ENCODE results near the gene STOX2. TPM values are rescaled to one million over a fixed set of nuclear protein-coding genes. Genes with fewer than 3 reads are reported as not detected.
A peak's percentile ranks its signal among the peaks of the same experiment; 100 is the strongest.

The STOX2 gene
- total and polyA plus RNA-seq, 9 donors: 3.8 to 9.7 (median 6.6) TPM

DNA sequence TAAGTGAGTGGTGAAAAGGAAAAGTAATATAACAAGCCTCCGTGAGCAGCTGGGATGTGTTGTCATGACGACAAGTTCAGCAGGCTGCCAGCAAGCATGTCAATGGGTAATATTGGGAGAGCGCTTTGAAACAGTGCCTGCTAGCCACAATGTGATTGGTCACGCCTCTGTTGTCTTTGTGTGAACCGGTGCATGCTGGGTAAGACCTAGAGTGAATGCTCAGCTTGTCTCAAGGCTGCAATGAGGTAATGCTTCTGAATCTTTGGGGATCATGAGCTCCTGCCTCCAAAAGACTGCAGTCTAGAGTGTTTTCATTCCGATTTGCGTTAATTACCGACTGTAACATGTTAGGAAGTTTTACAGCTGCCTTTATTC, 54.9 kb downstream of the STOX2 start:
- H3K36me3 ChIP-seq (ENCODE audit: control insufficient read depth, insufficient read depth, low read length): no peaks in the 10 kb centered on the region
- WGBS (ENCODE audit: insufficient coverage): 18% methylated on average over 4 of the region's 8 CpGs
- H3K9me3 ChIP-seq (replicated peaks; ENCODE audit: control insufficient read depth, low read depth, low read length): no peaks in the 10 kb centered on the region
- peak; percentile 96 for DNase-seq
- no peaks in the 10 kb centered on the region for H3K27me3 ChIP-seq (ENCODE audit: control insufficient read depth, insufficient read depth, low read length)
- peak overlapping the region; percentile 32 for H3K27ac ChIP-seq (ENCODE audit: low read length)
- H3K4me3 ChIP-seq (ENCODE audit: low read length): peak overlapping the region; percentile 18
- peaks cover 13% of the 10 kb centered on the region for H3K4me1 ChIP-seq (ENCODE audit: control insufficient read depth, insufficient read depth, low read length)

- peak; percentile 34 for DNase-seq
- H3K4me3 ChIP-seq (ENCODE audit: low read length): no peak overlapping the region
- no peaks in the 10 kb centered on the region for H3K27me3 ChIP-seq (ENCODE audit: control insufficient read depth, insufficient read depth, low read length)
- H3K9me3 ChIP-seq (replicated peaks; ENCODE audit: control insufficient read depth, low read depth, low read length): no peaks in the 10 kb centered on the region
- no peaks in the 10 kb centered on the region for H3K36me3 ChIP-seq (ENCODE audit: control insufficient read depth, insufficient read depth, low read length)
- peak overlapping the region; percentile 32 for H3K27ac ChIP-seq (ENCODE audit: low read length)
- WGBS (ENCODE audit: insufficient coverage): 32% methylated on average over 6 of the region's 12 CpGs
- peaks cover 13% of the 10 kb centered on the region for H3K4me1 ChIP-seq (ENCODE audit: control insufficient read depth, insufficient read depth, low read length)
These were observed 55.9 kb downstream of the STOX2 start for GRCh38 chr4:183960962-183961541.

GRCh38 chr4:183961795-183962194, 56.7 kb downstream of the STOX2 start:
- H3K27ac ChIP-seq (ENCODE audit: low read length): no peak overlapping the region
- no peaks in the 10 kb centered on the region for H3K27me3 ChIP-seq (ENCODE audit: control insufficient read depth, insufficient read depth, low read length)
- peaks cover 13% of the 10 kb centered on the region for H3K4me1 ChIP-seq (ENCODE audit: control insufficient read depth, insufficient read depth, low read length)
- H3K36me3 ChIP-seq (ENCODE audit: control insufficient read depth, insufficient read depth, low read length): no peaks in the 10 kb centered on the region
- WGBS (ENCODE audit: insufficient coverage): no CpG with 5 or more reads among the region's 1 CpG
- DNase-seq: no peak
- H3K9me3 ChIP-seq (replicated peaks; ENCODE audit: control insufficient read depth, low read depth, low read length): no peaks in the 10 kb centered on the region
- H3K4me3 ChIP-seq (ENCODE audit: low read length): no peak overlapping the region

- Histone ChIP-seq H3K9me3 (replicated peaks; ENCODE audit: control insufficient read depth, low read depth, low read length) (no peaks in the 10 kb centered on the region), H3K27ac (ENCODE audit: low read length) (no peak overlapping the region), H3K4me3 (ENCODE audit: low read length) (no peak overlapping the region), H3K36me3 (ENCODE audit: control insufficient read depth, insufficient read depth, low read length) (no peaks in the 10 kb centered on the region), H3K4me1 (ENCODE audit: control insufficient read depth, insufficient read depth, low read length) (peaks cover 13% of the 10 kb centered on the region), H3K27me3 (ENCODE audit: control insufficient read depth, insufficient read depth, low read length) (no peaks in the 10 kb centered on the region)
- WGBS (ENCODE audit: insufficient coverage): no CpG with 5 or more reads among the region's 2 CpGs
- DNase-seq: no peak
These were observed 57.3 kb downstream of the STOX2 start for GRCh38 chr4:183962419-183962818.

GRCh38 chr4:183966371-183966770, 61.3 kb downstream of the STOX2 start:
- no peaks in the 10 kb centered on the region for H3K36me3 ChIP-seq (ENCODE audit: control insufficient read depth, insufficient read depth, low read length)
- DNase-seq: no peak
- H3K27me3 ChIP-seq (ENCODE audit: control insufficient read depth, insufficient read depth, low read length): no peaks in the 10 kb centered on the region
- no CpG with 5 or more reads among the region's 8 CpGs for WGBS (ENCODE audit: insufficient coverage)
- H3K9me3 ChIP-seq (replicated peaks; ENCODE audit: control insufficient read depth, low read depth, low read length): no peaks in the 10 kb centered on the region
- H3K4me1 ChIP-seq (ENCODE audit: control insufficient read depth, insufficient read depth, low read length): peaks cover 2% of the 10 kb centered on the region
- H3K4me3 ChIP-seq (ENCODE audit: low read length): no peak overlapping the region
- H3K27ac ChIP-seq (ENCODE audit: low read length): no peak overlapping the region

DNA sequence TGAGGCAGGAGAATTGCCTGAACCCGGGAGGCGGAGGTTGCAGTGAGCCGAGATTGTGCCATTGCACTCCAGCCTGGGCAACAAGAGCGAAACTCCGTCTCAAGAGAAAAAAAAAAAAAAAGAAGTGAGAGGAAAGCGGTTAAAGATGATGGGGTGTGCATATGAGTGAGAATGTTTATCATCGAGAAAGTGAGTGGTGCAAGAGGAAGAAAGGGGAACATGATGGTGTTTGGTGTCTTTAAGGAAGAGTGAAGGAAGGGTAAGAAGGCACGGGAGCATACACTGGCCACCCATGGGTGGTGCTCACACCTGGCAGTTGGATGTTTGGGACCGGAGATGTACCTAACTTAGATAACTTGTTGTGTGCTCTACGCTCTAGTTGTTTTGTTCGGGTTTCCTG, 62.2 kb downstream of the STOX2 start:
- Histone ChIP-seq H3K9me3 (replicated peaks; ENCODE audit: control insufficient read depth, low read depth, low read length) (no peaks in the 10 kb centered on the region), H3K4me3 (ENCODE audit: low read length) (no peak overlapping the region), H3K36me3 (ENCODE audit: control insufficient read depth, insufficient read depth, low read length) (no peaks in the 10 kb centered on the region), H3K27ac (ENCODE audit: low read length) (no peak overlapping the region), H3K27me3 (ENCODE audit: control insufficient read depth, insufficient read depth, low read length) (no peaks in the 10 kb centered on the region), H3K4me1 (ENCODE audit: control insufficient read depth, insufficient read depth, low read length) (peaks cover 3% of the 10 kb centered on the region)
- no peak for DNase-seq
- WGBS (ENCODE audit: insufficient coverage): 94% methylated on average over 9 of the region's 11 CpGs

- Histone ChIP-seq H3K9me3 (replicated peaks; ENCODE audit: control insufficient read depth, low read depth, low read length) (no peaks in the 10 kb centered on the region), H3K36me3 (ENCODE audit: control insufficient read depth, insufficient read depth, low read length) (no peaks in the 10 kb centered on the region), H3K4me1 (ENCODE audit: control insufficient read depth, insufficient read depth, low read length) (peaks cover 3% of the 10 kb centered on the region), H3K27ac (ENCODE audit: low read length) (no peak overlapping the region), H3K27me3 (ENCODE audit: control insufficient read depth, insufficient read depth, low read length) (no peaks in the 10 kb centered on the region), H3K4me3 (ENCODE audit: low read length) (no peak overlapping the region)
- WGBS (ENCODE audit: insufficient coverage): 36% methylated on average over 3 of the region's 6 CpGs
- DNase-seq: no peak
These were observed 63.4 kb downstream of the STOX2 start for GRCh38 chr4:183968502-183968901.

GRCh38 chr4:183968931-183969330, 63.8 kb downstream of the STOX2 start:
- no peak for DNase-seq
- no peak overlapping the region for H3K27ac ChIP-seq (ENCODE audit: low read length)
- peaks cover 3% of the 10 kb centered on the region for H3K4me1 ChIP-seq (ENCODE audit: control insufficient read depth, insufficient read depth, low read length)
- WGBS (ENCODE audit: insufficient coverage): 64% methylated on average over 2 of the region's 5 CpGs
- H3K9me3 ChIP-seq (replicated peaks; ENCODE audit: control insufficient read depth, low read depth, low read length): no peaks in the 10 kb centered on the region
- no peaks in the 10 kb centered on the region for H3K27me3 ChIP-seq (ENCODE audit: control insufficient read depth, insufficient read depth, low read length)
- no peaks in the 10 kb centered on the region for H3K36me3 ChIP-seq (ENCODE audit: control insufficient read depth, insufficient read depth, low read length)
- H3K4me3 ChIP-seq (ENCODE audit: low read length): no peak overlapping the region

- DNase-seq: no peak
- no peak overlapping the region for H3K27ac ChIP-seq (ENCODE audit: low read length)
- no peaks in the 10 kb centered on the region for H3K36me3 ChIP-seq (ENCODE audit: control insufficient read depth, insufficient read depth, low read length)
- H3K9me3 ChIP-seq (replicated peaks; ENCODE audit: control insufficient read depth, low read depth, low read length): peaks cover 3% of the 10 kb centered on the region
- H3K4me3 ChIP-seq (ENCODE audit: low read length): no peak overlapping the region
- WGBS (ENCODE audit: insufficient coverage): no CpG with 5 or more reads among the region's 4 CpGs
- H3K27me3 ChIP-seq (ENCODE audit: control insufficient read depth, insufficient read depth, low read length): no peaks in the 10 kb centered on the region
- peaks cover 3% of the 10 kb centered on the region for H3K4me1 ChIP-seq (ENCODE audit: control insufficient read depth, insufficient read depth, low read length)
These were observed 64.5 kb downstream of the STOX2 start for GRCh38 chr4:183969596-183969995.

DNA sequence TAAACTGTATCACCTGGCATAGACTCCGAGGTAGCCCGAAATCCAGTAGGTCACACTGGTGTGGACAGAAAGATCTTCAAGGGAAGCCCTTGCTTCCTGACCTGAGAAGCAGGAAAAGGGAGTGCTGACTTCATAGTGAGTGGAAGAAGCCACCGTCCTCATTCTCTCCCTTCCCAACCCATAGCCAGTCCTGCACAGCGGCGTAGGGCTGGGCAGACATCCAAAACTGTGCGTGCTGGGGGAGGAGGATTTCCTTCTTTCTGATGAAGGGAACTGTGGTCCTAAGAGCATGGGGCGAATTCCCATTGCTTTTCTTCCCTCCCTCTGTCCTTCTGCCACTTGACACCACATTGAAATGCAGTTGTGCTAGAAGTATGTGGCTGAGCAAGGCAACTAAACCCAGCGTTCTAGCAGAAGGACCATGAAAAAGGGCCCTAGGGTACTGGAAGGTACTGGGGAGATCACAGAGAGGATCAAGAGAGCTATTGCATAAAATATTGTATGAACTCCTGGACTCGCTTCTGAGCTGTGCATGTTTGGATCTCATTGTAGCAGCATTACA, 66.9 kb downstream of the STOX2 start:
- H3K4me1 ChIP-seq (ENCODE audit: control insufficient read depth, insufficient read depth, low read length): peaks cover 3% of the 10 kb centered on the region
- H3K9me3 ChIP-seq (replicated peaks; ENCODE audit: control insufficient read depth, low read depth, low read length): peaks cover 9% of the 10 kb centered on the region
- H3K27ac ChIP-seq (ENCODE audit: low read length): no peak overlapping the region
- no peaks in the 10 kb centered on the region for H3K27me3 ChIP-seq (ENCODE audit: control insufficient read depth, insufficient read depth, low read length)
- DNase-seq: peak; percentile 64
- H3K4me3 ChIP-seq (ENCODE audit: low read length): no peak overlapping the region
- 44% methylated on average over 2 of the region's 9 CpGs for WGBS (ENCODE audit: insufficient coverage)
- no peaks in the 10 kb centered on the region for H3K36me3 ChIP-seq (ENCODE audit: control insufficient read depth, insufficient read depth, low read length)

DNA sequence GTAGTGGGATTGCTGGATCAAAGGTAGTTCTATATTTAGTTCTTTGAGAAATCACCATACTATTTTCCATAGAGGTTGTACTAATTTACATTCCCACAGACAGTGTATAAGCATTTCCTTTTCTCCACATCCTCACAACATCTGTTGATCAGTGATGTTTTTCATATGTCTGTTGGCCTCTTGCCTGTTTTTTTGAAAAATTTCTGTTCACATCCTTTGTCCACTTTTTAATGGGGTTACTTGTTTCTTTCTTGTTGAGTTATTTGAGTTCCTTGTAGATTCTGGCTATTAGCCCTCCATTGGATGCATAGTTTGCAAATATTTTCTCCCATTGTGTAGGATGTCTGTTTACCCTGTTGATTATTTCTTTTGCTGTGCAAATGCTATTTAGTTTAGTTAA, 72.6 kb downstream of the STOX2 start:
- Histone ChIP-seq H3K4me3 (ENCODE audit: low read length) (no peak overlapping the region), H3K9me3 (replicated peaks; ENCODE audit: control insufficient read depth, low read depth, low read length) (peaks cover 12% of the 10 kb centered on the region), H3K36me3 (ENCODE audit: control insufficient read depth, insufficient read depth, low read length) (no peaks in the 10 kb centered on the region), H3K27ac (ENCODE audit: low read length) (no peak overlapping the region), H3K27me3 (ENCODE audit: control insufficient read depth, insufficient read depth, low read length) (no peaks in the 10 kb centered on the region), H3K4me1 (ENCODE audit: control insufficient read depth, insufficient read depth, low read length) (no peaks in the 10 kb centered on the region)
- DNase-seq: peak; percentile 93
